ENCODE data around the gene UBXN10. TPM values are rescaled to one million over a fixed set of nuclear protein-coding genes. Genes with fewer than 3 reads are reported as not detected.

Gene UBXN10
- total and polyA plus RNA-seq, 2 of the 8 experiments (the other 6 are each of a cell fraction or from before 2014, with no cell fraction given), result 0.43 to 0.68 TPM

DNA sequence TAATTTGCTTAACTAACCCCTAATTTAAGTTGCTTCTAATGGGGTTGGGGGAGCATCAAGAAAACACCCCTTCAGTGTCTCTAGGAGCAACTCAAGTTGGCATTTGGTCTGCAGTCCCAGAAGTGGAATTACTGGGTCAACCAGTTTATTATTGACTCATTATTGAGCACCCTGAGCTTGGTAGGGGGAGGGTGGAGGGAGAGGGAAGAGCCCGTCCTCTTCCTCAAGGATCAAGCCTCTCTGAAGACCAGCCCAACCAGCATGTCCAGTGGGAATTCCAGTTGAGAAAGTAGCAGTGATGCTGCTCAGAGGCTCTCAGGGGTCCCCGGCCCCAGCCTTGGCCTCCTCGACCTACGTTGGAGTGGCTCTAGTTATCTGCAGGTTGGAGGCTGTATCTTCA lies 48.8 kb upstream of the UBXN10 start:
- CTCF ChIA-PET (ENCODE audit: partially characterized antibody), result no interaction called here
- no peak overlapping the region for H3K23ac ChIP-seq (ENCODE audit: insufficient read length)

More for the DNA sequence above, 48.8 kb upstream of the UBXN10 start:
- WGBS, 2 experiments (ENCODE audit: extremely low coverage in 1 of 2, insufficient coverage in 1 of 2, insufficient read length in 1 of 2, insufficient replicate concordance in 2 of 2, low coverage in 1 of 2, low lambda C conversion rate in 2 of 2, missing lambda C conversion rate in 1 of 2), result 93% methylated on average over 4 of the region's 4 CpGs; no CpG with 5 or more reads in 1 of the 2 experiments
- H2AK5ac ChIP-seq (ENCODE audit: low read depth, low read length), result no peak overlapping the region
- no peak overlapping the region for H3K18ac ChIP-seq (ENCODE audit: extremely low read depth, low read length)
- H4K91ac ChIP-seq (replicated peaks; ENCODE audit: insufficient read length, low read length), result no peak overlapping the region
- H3K23me2 ChIP-seq (ENCODE audit: low read depth, low read length), result peaks cover 3% of the 10 kb centered on the region; the same call in 1 of the 2 replicates
- H3K79me1 ChIP-seq (ENCODE audit: low read depth, low read length), result no peaks in the 10 kb centered on the region
- no peak overlapping the region for H2BK120ac ChIP-seq (replicated peaks; ENCODE audit: low read depth, low read length)
- FAIRE-seq, result no peak
- no peak overlapping the region for H3K14ac ChIP-seq (ENCODE audit: insufficient read length)
- no peak for TF ChIP-seq FOSL1 (IDR thresholded peaks at IDR 0.05; ENCODE audit: insufficient read depth, low read depth, low read length)
- no peak for TF ChIP-seq NANOG (IDR thresholded peaks at IDR 0.05; ENCODE audit: insufficient read depth, low read depth, low read length, poor library complexity, severe bottlenecking)
- TF ChIP-seq TBP (IDR thresholded peaks at IDR 0.05; ENCODE audit: low read depth, low read length), result no peak
- no peak for TF ChIP-seq RAD21 (IDR thresholded peaks at IDR 0.05 in 1 of 2, conservative IDR thresholded peaks at IDR 0.05 in 1 of 2; ENCODE audit: low read depth in 2 of 2, low read length in 2 of 2)
- TF ChIP-seq, protein P1, sequence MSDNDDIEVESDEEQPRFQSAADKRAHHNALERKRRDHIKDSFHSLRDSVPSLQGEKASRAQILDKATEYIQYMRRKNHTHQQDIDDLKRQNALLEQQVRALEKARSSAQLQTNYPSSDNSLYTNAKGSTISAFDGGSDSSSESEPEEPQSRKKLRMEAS (IDR thresholded peaks at IDR 0.05), result no peak
- TF ChIP-seq KDM1A (IDR thresholded peaks at IDR 0.05; ENCODE audit: borderline replicate concordance, low read length), result no peak
- TF ChIP-seq KDM4A (IDR thresholded peaks at IDR 0.05; ENCODE audit: low read depth, low read length, severe bottlenecking), result no peak
- H3K56ac ChIP-seq (replicated peaks; ENCODE audit: insufficient read length, low read depth, low read length), result no peak overlapping the region
- no peaks in the 10 kb centered on the region for H4K20me1 ChIP-seq (replicated peaks in 1 of 2; ENCODE audit: control insufficient read depth in 1 of 2, insufficient read depth in 2 of 2, low read length in 2 of 2)
- H3K27ac ChIP-seq (ENCODE audit: low read depth, low read length), result no peak overlapping the region
- no peak overlapping the region for H2AFZ ChIP-seq (ENCODE audit: low read length)
- no peak overlapping the region for H2BK5ac ChIP-seq (ENCODE audit: low read depth, low read length)
- H3K36me3 ChIP-seq (ENCODE audit: control insufficient read depth in 2 of 4, insufficient read depth in 4 of 4, low read length in 3 of 4), result no peaks in the 10 kb centered on the region
- H4K8ac ChIP-seq (ENCODE audit: extremely low read depth, insufficient read depth, low read length), result no peak overlapping the region
- no peak overlapping the region for H3K4ac ChIP-seq (replicated peaks; ENCODE audit: insufficient read length, low read depth, low read length)
- no peak overlapping the region for H2BK20ac ChIP-seq (ENCODE audit: low read length)
- no peak for DNase-seq (ENCODE audit: low read depth in 1 of 2, low spot score in 2 of 2)
- no peaks in the 10 kb centered on the region; a peak in 1 of 4 replicates for H3K9me3 ChIP-seq (ENCODE audit: insufficient read depth in 2 of 2, low read depth in 1 of 2, low read length in 1 of 2)
- H3K4me1 ChIP-seq (replicated peaks in 1 of 4; ENCODE audit: control insufficient read depth in 3 of 4, insufficient read depth in 4 of 4, low read length in 3 of 4), result no peaks in the 10 kb centered on the region
- no peaks in the 10 kb centered on the region for H3K79me2 ChIP-seq (ENCODE audit: control insufficient read depth in 1 of 2, insufficient read depth in 2 of 2, low read length in 2 of 2)
- no peaks in the 10 kb centered on the region for H3K27me3 ChIP-seq (replicated peaks in 1 of 4; ENCODE audit: control insufficient read depth in 3 of 4, extremely low read depth in 1 of 4, insufficient read depth in 3 of 4, low read length in 3 of 4)
- H2BK12ac ChIP-seq (ENCODE audit: low read depth, low read length), result no peak overlapping the region
- H4K5ac ChIP-seq (ENCODE audit: insufficient read length, low read depth, low read length), result no peak overlapping the region
- H3K4me3 ChIP-seq (ENCODE audit: extremely low read depth in 1 of 4, insufficient read depth in 2 of 4, low read depth in 3 of 4, low read length in 4 of 4), result no peak overlapping the region
- H3K9ac ChIP-seq (replicated peaks in 1 of 4; ENCODE audit: extremely low read depth in 1 of 4, low read depth in 3 of 4, low read length in 3 of 4), result no peak overlapping the region
- H3K4me2 ChIP-seq (ENCODE audit: insufficient read depth in 1 of 2, low read depth in 2 of 2, low read length in 2 of 2), result no peak overlapping the region
- no peak overlapping the region for H2BK15ac ChIP-seq (ENCODE audit: low read length)
- POLR2A ChIA-PET (ENCODE audit: partially characterized antibody), result no interaction called here
